Keratinocyte (primary cell): ENCODE measurements around the gene DMC1.

Experiments
- CTCF ChIP-seq, 3 experiments: IDR thresholded peaks in 1 of 3; conservative IDR thresholded peaks in 1 of 3; optimal IDR thresholded peaks in 1 of 3; 2 replicates in 2 of 3; 3 replicates in 1 of 3; pipeline versions ENCODE3 to v1.5.1; 2011; ENCODE audit warnings: low read length in 3 of 3, mild to moderate bottlenecking in 3 of 3, moderate library complexity in 2 of 3, control low read depth in 1 of 3, inconsistent platforms in 1 of 3; ENCODE audit not compliant: insufficient read depth in 2 of 3; ENCODE audit errors: extremely low read depth in 1 of 3
- EZH2 ChIP-seq: IDR thresholded peaks from one replicate; pipeline ENCODE4 v1.6.1; 2012; ENCODE audit warnings: inconsistent platforms, mild to moderate bottlenecking, low read length, moderate library complexity

- TF ChIP-seq CTCF (optimal IDR thresholded peaks at IDR 0.05 in 1 of 3, IDR thresholded peaks at IDR 0.05 in 1 of 3, conservative IDR thresholded peaks at IDR 0.05 in 1 of 3; ENCODE audit: extremely low read depth in 1 of 3, insufficient read depth in 2 of 3, low read length in 3 of 3) (no peak), EZH2 (no peak)
These were observed 98.7 kb downstream of the DMC1 start for GRCh38 chr22:38471237-38471636.
